Epithelial cell of prostate (primary cell): ENCODE measurements around the gene RTL10.
A peak's percentile ranks its signal among the peaks of the same experiment; 100 is the strongest.

Source experiments
- DNase-seq: peaks from one replicate; pipeline ENCODE4 v3.0.0-alpha.2; 2011; ENCODE audit warnings: low read depth, low spot score
- H3K27ac ChIP-seq: fragments of 450-650 bp; 2 replicates; pipeline ENCODE4 v1.5.1; 2017; ENCODE audit warnings: mild to moderate bottlenecking

RTL10 gene

DNA sequence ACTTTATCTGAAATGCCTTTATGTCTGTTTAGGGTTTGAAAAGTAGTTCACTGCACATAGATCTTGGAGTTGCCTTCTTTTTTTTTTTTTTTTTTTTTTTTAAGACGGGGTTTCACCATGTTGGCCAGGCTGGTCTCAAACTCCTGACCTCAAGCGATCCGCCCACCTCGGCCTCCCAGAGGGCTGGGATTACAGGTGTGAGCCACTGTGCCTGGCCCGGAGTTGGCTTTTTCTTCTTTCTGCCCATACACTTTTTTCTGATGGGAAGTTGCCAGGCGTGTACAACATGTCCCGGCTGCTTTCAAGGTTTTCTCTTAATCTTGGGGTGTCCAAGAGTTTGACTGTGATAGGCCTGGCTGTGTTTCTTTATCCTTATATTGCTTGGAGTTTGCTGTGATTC, 12.9 kb upstream of the RTL10 start:
- no peak for DNase-seq
- H3K27ac ChIP-seq = no peak overlapping the region

DNA sequence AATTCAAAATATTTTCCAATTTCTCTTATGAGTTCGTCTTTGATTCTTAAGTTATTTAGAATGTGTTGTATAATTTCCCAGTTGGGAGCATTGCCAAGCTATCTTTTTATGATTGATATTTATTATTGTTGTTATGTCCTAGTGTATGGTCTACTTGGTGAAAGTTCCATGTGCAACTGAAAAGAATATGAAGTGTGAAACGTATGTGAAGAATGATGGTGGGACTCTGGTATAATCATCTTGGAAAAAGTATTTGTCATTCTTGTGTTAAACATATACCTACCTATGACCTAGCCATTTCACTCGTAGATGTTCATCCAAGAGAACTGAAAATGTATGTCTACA, 12.0 kb upstream of the RTL10 start:
- H3K27ac ChIP-seq = no peak overlapping the region
- no peak for DNase-seq

DNA sequence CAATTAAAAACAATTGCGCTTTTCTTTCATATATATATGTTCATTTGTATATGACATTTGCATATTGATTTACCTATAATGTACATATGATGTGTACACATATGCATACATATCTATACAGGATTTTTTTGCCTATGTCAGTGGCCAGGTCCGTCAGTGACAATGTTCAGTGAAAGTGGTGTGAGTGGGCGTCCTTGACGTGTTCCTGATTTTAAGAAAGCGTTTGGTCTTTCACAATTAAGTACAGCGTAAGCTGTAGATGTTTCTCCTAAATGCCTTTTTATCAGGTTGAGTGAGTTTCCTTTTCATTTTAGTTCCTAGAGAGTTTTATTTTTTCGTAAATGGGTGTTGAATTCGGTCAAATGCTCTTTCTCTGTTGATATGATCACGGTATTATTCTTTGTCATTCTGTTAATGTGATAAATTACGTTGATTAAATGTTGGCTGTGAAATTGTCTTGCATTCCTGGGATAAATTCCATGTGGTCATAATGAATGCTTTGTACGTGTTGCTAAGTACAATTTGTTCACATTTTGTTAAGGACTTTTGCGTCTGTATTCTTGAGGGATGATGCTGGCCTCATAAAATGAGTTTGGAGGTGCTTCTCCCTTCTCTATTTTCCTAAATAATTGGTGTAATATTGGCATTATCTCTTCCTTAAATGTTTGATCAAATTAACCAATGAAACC, 10.6 kb upstream of the RTL10 start:
- DNase-seq = no peak
- H3K27ac ChIP-seq = no peak overlapping the region

DNA sequence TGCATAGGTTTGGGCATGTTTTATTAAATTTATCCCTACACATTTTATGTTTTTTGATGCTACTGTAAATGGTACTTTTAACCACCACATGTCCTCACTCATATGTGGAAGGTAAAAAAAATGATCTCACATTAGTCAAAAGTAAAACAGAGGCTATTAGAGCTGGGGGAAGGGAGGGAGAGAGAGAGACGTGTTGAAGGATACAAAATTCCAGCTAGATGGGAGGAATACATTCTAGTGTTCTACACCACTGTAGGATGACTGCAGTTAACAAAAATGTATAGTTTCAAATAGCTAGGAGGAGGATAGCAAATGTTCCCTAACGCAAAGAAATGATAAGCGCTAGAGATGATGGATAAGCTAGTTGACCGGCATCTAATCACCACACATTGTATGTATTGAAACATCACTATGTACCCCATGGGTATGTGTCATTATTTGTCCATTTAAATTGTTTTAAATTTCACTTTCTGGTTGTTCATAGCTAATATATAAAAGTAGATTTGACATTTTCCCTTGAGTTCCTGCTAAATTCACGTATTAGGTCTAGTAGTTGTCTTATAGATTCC, 9.9 kb upstream of the RTL10 start:
- no peak for DNase-seq
- H3K27ac ChIP-seq = no peak overlapping the region

DNA sequence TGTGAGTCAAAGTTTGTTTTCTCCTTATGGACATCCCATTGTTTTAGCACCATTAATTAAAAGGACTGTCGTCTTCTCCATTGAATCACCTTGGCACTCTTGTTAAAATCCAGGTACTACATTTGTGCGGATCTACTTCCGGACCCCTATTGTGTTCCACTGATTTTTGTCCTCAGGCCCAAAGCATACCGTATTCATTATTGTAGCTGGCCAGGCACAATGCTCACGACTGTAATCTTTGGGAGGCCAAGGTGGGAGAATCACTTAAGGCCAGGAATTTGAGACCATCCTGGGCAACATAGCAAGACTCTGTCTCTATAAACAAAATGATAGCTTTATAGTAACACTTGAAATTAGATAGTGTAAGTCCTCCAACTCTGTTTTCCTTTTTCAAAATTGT, 8.9 kb upstream of the RTL10 start:
- H3K27ac ChIP-seq = no peak overlapping the region
- no peak for DNase-seq

DNA sequence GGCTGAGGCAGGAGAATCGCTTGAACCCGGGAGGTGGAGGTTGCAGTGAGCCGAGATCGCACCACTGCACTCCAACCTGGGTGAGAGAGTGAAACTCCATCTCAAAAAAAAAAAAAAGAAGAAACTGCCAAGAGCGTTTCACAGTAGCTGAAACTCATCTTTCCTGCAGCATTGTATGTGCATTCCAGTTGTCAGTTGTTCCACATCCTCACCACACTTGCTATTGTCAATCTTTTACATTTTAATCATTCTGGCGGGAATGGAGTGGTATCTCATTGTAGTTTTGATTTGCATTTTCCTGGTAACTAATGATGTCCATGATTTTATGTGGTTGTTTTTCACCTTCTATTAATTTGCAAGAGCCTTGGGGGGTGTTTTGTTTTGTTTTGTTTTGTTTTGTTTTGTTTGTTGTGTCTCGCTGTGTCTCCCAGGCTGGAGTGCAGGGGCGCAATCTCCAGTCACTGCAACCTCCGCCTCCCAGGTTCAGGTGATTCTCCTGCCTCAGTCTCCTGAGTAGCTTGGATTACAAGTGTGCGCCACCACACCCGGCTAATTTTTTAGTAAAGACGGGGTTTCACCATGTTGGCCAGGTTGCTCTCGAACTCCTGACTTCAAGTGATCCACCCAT, 8.1 kb upstream of the RTL10 start:
- DNase-seq = no peak
- H3K27ac ChIP-seq = no peak overlapping the region

DNA sequence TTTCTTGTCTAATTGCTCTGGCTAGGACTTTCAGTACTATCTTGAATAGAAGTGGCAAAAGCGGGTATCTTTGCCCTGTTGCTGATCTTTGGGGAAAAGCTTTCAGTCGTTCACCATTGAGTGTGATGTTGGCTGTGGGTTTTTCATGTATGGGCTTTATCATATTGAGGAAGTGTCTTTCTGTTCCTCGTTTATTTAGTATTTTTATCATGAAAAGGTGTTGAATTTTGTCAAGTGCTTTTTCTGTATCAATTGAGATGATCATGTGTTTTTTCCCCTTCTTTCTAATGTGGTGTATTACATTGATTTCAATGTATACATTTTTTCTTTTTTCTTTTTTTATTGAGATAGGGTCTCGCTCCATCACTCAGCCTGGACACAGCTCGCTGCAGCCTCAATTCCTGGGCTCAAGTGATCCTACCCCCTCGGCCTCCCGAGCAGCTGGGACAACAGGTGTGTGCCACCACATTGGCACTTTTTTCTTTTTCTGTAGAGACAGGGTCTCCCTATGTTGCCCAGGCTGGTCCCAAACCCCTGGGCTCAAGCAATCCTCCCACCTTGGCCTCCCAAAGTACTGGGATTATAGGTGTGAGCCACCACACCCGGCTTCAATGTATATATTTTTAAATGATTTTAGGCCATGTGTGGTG, 5.3 kb upstream of the RTL10 start:
- H3K27ac ChIP-seq = no peak overlapping the region
- DNase-seq = no peak

DNA sequence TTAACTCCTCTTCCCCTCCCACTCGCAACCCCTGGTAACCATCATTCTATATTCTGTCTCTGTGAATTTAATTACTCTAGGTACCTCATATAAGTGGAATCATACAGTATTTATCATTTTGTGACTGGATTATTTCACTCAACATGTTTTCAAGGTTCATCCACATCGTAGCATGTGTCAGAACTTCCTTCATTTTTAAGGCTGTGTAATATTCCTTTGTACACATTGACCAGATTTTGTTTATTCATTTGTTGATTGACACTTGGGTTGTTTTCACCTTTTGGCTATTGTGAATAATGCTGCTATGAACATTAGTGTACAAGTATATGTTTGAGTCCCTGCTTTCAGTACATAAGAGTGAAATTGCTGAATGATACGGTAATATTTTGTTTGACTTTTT, 2.7 kb upstream of the RTL10 start:
- H3K27ac ChIP-seq = no peak overlapping the region
- DNase-seq = no peak

DNA sequence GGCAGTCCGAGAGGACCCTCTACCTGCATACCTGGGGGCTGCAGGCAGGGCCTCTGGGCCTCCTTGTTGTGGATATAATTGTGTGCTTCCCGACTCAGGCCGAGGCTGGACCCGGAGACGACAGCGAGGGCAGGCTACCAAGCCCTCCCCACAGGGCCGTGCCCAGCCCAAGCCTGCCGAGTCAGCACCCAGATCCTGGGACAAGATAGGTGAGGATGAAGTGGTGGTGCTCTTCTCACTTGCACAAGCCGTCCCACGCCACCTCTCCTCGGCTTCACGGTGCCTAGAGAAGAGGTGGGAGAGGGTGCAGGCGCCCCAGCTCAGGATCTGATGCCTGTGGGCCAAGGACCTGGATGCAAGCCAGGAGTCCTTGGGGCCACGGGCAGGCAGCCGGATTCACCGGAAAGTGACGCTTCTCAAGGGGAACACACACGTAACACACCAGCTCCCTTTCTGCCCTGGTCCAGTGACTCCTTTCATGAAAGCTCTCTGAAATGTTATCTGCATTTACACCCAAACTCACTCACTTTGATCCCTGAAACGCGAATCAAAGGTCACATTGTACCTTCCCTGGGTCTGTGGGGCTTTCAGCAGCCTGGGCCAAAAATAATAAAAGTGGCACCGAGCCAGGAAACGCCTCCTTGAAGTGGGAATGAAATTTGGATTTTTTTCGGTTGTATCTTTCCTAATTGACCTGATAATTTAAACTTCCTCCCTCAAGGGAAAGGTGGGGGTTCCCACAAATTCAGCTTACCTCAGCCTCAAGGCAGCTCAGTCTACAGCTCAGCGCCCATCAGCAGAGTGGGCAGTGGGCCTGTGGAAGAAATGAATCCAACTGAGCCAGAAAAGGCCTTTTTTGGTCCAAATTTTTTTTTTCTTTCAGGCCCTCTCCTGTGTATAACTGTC, 1.1 kb upstream of the RTL10 start:
- DNase-seq = no peak
- peak overlapping the region; percentile 76 for H3K27ac ChIP-seq

DNA sequence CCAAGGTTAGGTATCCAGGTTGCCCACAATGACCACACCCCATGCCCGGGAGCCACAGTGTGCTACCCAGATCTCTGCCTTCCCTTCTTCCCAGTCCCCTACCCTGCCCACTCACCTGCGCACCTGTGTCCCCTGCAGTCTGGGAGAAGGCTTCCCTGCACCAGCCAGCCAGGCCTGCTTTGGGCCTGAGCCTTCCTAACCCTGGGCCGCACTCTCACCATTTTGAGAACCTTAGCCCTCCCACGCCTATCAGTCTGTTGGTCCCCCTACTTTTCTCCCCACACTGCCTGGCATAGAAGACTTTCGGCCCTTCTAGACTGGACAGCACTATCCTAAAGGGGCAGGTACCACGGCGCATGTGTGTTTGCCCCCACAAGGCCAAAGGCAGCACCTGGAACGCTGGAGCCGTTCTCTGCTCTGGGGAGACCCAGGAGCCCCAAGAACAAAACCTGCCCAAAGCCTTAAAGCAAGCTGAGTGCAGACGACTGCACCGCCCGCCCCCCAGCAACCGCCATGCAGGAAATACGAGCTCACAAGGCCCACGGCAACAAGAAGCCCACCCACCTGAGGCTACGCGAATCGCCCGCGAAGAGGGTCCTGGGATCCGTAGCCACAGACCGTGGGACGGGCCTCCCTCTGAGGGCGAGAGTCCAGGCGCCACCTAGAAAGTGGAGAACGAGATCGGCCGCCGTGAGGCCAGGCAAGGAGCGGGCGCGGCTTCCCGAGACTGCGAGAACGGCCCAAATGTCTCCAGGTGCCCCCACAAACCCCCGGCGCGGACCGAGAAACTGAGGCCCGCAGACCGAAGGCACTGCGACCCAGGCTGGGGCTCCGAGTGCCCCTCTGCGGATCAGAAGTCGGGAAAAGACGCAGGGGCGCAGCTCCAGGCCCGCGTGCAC, 546 bp downstream of the RTL10 start:
- peak overlapping the region; percentile 76 for H3K27ac ChIP-seq
- no peak for DNase-seq

DNA sequence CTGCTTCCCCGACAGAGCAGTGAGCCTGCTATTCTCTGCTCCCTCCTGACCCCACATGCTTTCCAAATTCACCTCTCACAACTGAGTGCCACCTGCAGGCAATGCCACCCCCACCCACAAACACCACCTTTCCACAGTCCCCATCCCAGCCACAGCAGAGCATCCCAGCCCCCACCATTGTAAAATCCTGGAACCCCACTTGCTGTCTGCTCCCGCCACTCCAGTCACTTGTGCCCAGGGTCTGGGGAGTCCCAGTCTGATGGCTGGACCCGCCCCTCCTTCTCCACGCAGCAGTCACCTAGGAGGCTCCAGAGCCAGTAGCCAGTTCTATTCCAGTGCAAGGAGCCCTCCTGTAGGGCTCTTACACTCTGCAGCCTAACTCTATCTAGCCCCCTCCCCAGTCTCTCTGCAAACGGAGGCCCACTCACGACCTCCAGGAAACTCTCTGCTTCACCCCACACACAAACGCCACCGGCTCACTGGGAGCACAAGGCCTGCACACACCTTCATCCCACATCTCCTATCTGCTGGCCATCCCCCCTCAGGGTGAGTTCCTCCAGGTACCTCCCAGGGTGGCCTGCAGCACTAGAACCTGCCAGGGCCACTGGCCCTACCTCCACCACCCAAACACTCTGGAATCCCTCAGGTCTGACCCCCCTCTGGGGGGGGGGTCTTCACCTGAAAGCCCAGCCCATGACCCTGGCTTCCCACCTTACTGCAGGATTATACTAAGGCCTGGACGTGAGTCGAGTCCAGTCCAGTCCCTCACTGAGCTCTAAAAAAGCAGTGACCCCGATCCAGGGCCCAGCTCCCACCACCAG, 1.4 kb downstream of the RTL10 start:
- H3K27ac ChIP-seq = peak overlapping the region; percentile 76
- no peak for DNase-seq

DNA sequence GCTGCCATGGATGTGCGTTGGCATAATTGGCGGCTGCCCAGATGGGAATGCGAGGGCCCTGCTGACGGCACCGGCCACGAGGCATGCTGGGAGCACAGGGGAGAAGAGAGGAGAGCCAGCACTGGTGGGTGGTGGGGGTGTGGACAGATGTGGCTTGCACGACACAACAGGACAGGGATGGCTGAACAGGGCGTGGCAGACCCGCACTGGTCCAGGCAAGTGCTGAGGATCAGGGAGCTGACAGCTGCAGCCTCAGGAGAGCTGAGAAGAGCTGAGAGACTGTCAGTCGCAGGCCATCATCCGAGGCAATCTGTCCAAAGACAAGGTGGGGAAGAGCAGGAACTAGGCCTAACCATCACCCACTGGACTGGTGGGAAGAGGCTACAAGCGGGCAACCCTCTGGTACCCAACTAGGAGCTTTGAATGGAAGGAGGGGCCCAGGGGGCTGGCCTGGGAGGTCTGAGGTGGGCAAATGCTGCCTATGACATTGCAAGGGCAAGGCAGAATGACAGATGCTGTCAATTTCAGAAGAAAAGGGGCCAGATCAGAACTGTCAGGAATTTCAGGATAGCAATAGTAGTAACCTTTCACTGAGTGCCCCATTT, 2.4 kb downstream of the RTL10 start:
- H3K27ac ChIP-seq = peak overlapping the region; percentile 76

DNA sequence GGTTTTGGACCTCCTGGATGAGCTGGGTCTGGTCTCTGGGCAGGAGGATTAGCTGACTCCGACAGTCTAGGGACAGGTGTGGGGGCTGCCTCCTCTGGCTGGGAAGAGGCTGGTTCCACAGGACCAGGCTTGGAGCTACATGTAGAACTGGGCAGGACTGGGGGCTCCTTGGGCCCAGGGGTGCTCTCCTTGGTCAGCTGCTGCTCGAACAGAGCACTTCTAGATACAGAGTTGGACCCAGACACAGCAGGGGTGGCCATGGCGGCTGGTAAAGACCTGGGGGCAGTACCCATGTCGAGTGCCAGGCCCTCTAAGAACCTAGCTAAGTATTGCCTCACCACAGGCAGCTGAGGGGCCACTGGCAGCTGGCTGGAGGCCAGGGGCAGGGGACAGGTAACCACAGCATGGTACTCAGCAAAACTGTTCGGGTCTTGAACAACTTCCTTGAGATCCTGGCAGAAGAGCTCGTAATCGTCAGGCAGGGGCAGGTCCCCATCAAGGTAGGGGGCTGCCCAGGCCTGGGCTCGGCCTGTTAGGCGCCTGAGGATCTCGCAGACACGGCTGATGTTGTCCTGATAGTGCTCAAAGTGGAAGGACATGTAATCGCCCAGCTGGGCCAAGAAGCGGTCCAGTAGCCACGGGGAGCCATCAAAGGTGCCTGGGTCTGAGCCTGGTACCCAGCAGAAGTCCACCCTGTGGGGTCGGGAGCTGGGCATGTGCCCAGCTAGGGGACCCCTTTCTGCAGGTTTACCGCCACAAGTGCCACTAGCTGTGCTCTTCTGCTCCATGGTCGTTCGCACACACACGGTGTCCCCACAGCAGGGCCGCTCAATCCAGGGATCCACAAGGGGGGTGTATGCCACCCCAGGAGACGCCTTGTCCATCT, 3.1 kb downstream of the RTL10 start:
- no peak for DNase-seq
- H3K27ac ChIP-seq = peak overlapping the region; percentile 76

More for the DNA sequence above, 2.4 kb downstream of the RTL10 start:
- no peak for DNase-seq

DNA sequence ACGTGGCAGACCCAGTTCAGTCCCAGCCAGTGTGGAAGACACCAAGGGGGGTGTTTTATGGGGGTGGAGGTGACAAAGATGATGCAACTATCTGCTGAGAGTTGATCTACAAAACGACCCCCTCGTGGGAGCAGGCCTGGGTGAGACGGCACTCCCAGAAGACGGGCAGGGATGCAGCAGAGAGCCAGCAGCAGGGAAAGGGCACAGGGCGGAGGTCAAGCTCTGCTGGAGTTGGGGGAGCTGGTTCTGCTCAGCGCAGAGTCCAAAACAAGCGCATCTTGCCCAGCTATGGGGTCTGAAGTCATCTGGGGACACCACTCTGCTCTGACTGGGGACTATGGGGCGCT, 3.9 kb downstream of the RTL10 start:
- DNase-seq = no peak

DNA sequence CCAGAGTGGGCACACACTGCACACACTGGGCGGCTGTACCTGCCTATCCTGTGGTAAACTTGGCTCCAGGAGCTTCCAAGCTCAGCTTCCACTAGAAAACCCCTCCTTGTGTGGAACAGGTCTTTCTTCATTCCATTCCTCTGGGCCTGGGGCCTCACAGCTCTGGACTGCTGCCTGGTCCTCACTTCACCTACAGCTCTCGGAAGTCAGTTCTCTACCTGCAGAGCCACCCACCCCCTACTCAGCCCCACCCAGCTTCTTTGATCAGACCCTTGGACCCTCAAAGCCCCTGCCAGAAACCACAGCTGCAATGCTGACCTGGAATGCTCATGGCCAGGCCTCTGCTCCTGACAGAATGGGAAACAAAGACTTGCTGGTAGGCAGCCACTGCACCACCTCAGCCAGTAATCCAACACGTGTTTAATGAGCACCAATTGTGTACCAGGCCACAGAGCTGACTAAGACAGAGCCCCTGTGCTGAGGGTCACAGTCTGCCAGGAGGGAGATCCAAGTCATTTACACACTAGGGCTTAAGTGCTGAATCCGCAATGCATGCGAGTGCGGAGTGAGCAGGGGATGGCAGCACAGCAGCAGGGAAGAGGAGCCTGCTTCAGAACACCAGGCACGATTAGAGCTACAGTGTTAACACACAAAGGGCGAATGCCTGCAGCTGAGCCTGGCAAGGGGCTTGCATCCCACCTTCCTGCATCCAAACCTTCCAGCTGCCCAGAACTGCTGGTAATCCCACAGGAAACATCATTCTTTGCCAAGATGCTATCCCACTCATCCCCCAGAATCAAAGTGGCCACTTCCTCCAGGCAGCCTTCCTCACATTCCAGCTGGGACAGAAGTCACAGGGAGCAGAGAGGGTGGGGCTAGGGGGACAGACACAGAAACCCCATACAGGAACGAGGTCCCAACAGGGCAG, 4.6 kb downstream of the RTL10 start:
- peak overlapping the region; percentile 86 for H3K27ac ChIP-seq
- DNase-seq = peak; percentile 45

More for the DNA sequence above, 3.9 kb downstream of the RTL10 start:
- H3K27ac ChIP-seq = peak overlapping the region; percentile 86
